SK-N-SH treated with all-trans-retinoic acid at 6 μM for 48 hours (cell line): Measurements from ENCODE around the gene ANAPC2.

Source experiments
- ATAC-seq: fragments of 200-7000 bp; cut with Tn5 transposase; 3 replicates; pipeline ENCODE4 v1.9.1; 2020; ENCODE audit warnings: mild to moderate bottlenecking, moderate library complexity
- ARNTL ChIP-seq: fragments of 450-650 bp; formaldehyde crosslinking; IDR thresholded peaks from 2 replicates; pipeline ENCODE4 v1.5.0; 2020; ENCODE audit warnings: low read depth, mild to moderate bottlenecking, moderate library complexity, borderline replicate concordance
- BACH2 ChIP-seq: fragments of 250-450 bp; sonication (Bioruptor Pico); IDR thresholded peaks from 2 replicates; pipeline ENCODE4 v1.9.0; 2021; ENCODE audit warnings: mild to moderate bottlenecking, borderline replicate concordance
- CREB5 ChIP-seq: fragments of 250-450 bp; sonication (Bioruptor Pico); IDR thresholded peaks from 2 replicates; pipeline ENCODE4 v1.5.1; 2020; ENCODE audit warnings: low read depth, mild to moderate bottlenecking, moderate library complexity
- CSDC2 ChIP-seq: fragments of 250-450 bp; sonication (Bioruptor Pico); IDR thresholded peaks from 2 replicates; pipeline ENCODE4 v1.5.0; 2020; ENCODE audit warnings: mild to moderate bottlenecking, moderate library complexity
- OSR1 ChIP-seq: fragments of 250-450 bp; sonication (Bioruptor Pico); IDR thresholded peaks from 2 replicates; pipeline ENCODE4 v1.8.0; 2022; ENCODE audit warnings: moderate library complexity, mild to moderate bottlenecking, inconsistent platforms
- PPARA ChIP-seq: fragments of 250-450 bp; sonication (Bioruptor Pico); IDR thresholded peaks from 2 replicates; pipeline ENCODE4 v1.5.0; 2020; ENCODE audit warnings: mild to moderate bottlenecking, borderline replicate concordance
- RARB ChIP-seq: fragments of 250-450 bp; sonication (Bioruptor Pico); IDR thresholded peaks from 2 replicates; pipeline ENCODE4 v1.8.0; 2021; ENCODE audit warnings: mild to moderate bottlenecking, moderate library complexity
- SNAI2 ChIP-seq: fragments of 250-450 bp; sonication (Bioruptor Pico); IDR thresholded peaks from 2 replicates; pipeline ENCODE4 v1.5.0; 2020; ENCODE audit warnings: mild to moderate bottlenecking, moderate library complexity
- TCF4 ChIP-seq: fragments of 250-450 bp; sonication (Bioruptor Pico); IDR thresholded peaks from 2 replicates; pipeline ENCODE4 v1.8.0; 2021; ENCODE audit warnings: mild to moderate bottlenecking, moderate library complexity, borderline replicate concordance
- ZC3H10 ChIP-seq: fragments of 250-450 bp; sonication (Bioruptor Pico); IDR thresholded peaks from 2 replicates; pipeline ENCODE4 v1.5.1; 2021; ENCODE audit warnings: mild to moderate bottlenecking, moderate library complexity
- ZFP3 ChIP-seq: fragments of 250-450 bp; sonication (Bioruptor Pico); IDR thresholded peaks from 2 replicates; pipeline ENCODE4 v1.5.0; 2020; ENCODE audit warnings: mild to moderate bottlenecking, moderate library complexity
- ZFP30 ChIP-seq: fragments of 450-650 bp; formaldehyde crosslinking; IDR thresholded peaks from 2 replicates; pipeline ENCODE4 v1.5.0; 2022; ENCODE audit warnings: mild to moderate bottlenecking, moderate library complexity
- ZNF565 ChIP-seq: fragments of 450-650 bp; formaldehyde crosslinking; conservative IDR thresholded peaks from 2 replicates; pipeline ENCODE4 v1.5.0; 2020; ENCODE audit warnings: low read depth, mild to moderate bottlenecking, moderate library complexity
- ZNF70 ChIP-seq: fragments of 450-650 bp; formaldehyde crosslinking; IDR thresholded peaks from 2 replicates; pipeline ENCODE4 v1.5.0; 2020; ENCODE audit warnings: mild to moderate bottlenecking, moderate library complexity
- ZNF8 ChIP-seq: fragments of 450-650 bp; formaldehyde crosslinking; IDR thresholded peaks from 2 replicates; pipeline ENCODE4 v1.5.0; 2020; ENCODE audit warnings: mild to moderate bottlenecking, moderate library complexity
- TF ChIP-seq, protein P1 (sequence below): fragments of 250-450 bp; sonication (Bioruptor Pico); IDR thresholded peaks from 2 replicates; pipeline ENCODE4 v1.8.0; 2021; ENCODE audit warnings: low read depth, mild to moderate bottlenecking, moderate library complexity, borderline replicate concordance
- TF ChIP-seq, protein P2 (sequence below): fragments of 250-450 bp; sonication (Bioruptor Pico); IDR thresholded peaks from 2 replicates; pipeline ENCODE4 v1.8.0; 2020; ENCODE audit warnings: mild to moderate bottlenecking, moderate library complexity, borderline replicate concordance
- TF ChIP-seq, protein P3 (sequence below): fragments of 250-450 bp; sonication (Bioruptor Pico); IDR thresholded peaks from 2 replicates; pipeline ENCODE4 v1.5.0; 2020; ENCODE audit warnings: mild to moderate bottlenecking, moderate library complexity

The ANAPC2 gene

DNA sequence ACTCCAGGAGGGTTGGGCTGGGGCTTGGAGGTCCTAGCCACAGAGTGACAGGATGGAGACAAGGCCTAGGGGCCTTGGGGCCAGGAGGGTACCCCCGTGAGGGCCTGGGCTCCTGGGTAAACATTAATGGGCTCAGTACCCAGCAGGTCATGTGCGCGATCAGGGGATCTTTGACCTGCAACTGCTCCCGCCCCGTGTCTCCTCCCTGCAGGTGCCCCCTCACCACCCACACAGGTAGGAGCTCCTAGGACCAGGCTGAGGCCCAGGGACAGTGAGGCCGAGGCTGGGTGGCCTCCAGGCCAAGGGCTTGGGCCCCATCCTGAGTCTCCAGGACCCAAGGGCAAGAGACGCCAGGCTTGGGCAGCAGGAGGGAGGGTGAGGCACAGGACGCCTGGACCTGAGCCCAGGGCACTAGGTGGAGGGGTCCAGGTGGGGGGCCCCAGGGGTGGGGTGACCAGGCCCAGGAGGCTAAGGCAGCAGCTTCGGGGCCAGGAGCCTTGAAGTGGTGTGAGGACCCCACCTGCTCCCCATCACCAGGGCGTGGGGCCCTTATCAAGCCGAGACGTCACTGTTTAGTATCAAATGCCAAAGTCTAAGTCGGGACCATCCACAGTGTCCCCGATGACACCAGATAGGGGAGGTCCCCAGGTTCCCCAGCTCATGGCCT, 42.5 kb upstream of the ANAPC2 start, which contains the start of gene SLC34A3:
Gene SLC34A3 (plus strand): TSS at position 197 of the 667 bp plus-strand sequence. CDS start 802 bp downstream, outside the sequence.
- no peak for ATAC-seq
- TF ChIP-seq BACH2 (CRISPR knock-in tag) (no peak), ZC3H10 (CRISPR knock-in tag) (no peak), TCF4 (CRISPR knock-in tag) (no peak), SNAI2 (no peak), RARB (CRISPR knock-in tag) (no peak), ZFP30 (CRISPR knock-in tag) (no peak), ARNTL (CRISPR knock-in tag) (no peak), ZNF70 (no peak), PPARA (CRISPR knock-in tag) (no peak), ZFP3 (CRISPR knock-in tag) (no peak), CSDC2 (no peak), CREB5 (CRISPR knock-in tag) (no peak), ZNF8 (CRISPR knock-in tag) (no peak), OSR1 (no peak)
- TF ChIP-seq, protein P1, sequence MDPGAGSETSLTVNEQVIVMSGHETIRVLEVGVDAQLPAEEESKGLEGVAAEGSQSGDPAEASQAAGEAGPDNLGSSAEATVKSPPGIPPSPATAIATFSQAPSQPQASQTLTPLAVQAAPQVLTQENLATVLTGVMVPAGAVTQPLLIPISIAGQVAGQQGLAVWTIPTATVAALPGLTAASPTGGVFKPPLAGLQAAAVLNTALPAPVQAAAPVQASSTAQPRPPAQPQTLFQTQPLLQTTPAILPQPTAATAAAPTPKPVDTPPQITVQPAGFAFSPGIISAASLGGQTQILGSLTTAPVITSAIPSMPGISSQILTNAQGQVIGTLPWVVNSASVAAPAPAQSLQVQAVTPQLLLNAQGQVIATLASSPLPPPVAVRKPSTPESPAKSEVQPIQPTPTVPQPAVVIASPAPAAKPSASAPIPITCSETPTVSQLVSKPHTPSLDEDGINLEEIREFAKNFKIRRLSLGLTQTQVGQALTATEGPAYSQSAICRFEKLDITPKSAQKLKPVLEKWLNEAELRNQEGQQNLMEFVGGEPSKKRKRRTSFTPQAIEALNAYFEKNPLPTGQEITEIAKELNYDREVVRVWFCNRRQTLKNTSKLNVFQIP (CRISPR knock-in tag) = no peak
- TF ChIP-seq, protein P2, sequence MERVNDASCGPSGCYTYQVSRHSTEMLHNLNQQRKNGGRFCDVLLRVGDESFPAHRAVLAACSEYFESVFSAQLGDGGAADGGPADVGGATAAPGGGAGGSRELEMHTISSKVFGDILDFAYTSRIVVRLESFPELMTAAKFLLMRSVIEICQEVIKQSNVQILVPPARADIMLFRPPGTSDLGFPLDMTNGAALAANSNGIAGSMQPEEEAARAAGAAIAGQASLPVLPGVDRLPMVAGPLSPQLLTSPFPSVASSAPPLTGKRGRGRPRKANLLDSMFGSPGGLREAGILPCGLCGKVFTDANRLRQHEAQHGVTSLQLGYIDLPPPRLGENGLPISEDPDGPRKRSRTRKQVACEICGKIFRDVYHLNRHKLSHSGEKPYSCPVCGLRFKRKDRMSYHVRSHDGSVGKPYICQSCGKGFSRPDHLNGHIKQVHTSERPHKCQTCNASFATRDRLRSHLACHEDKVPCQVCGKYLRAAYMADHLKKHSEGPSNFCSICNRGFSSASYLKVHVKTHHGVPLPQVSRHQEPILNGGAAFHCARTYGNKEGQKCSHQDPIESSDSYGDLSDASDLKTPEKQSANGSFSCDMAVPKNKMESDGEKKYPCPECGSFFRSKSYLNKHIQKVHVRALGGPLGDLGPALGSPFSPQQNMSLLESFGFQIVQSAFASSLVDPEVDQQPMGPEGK (CRISPR knock-in tag) = no peak

- TF ChIP-seq, protein P3, sequence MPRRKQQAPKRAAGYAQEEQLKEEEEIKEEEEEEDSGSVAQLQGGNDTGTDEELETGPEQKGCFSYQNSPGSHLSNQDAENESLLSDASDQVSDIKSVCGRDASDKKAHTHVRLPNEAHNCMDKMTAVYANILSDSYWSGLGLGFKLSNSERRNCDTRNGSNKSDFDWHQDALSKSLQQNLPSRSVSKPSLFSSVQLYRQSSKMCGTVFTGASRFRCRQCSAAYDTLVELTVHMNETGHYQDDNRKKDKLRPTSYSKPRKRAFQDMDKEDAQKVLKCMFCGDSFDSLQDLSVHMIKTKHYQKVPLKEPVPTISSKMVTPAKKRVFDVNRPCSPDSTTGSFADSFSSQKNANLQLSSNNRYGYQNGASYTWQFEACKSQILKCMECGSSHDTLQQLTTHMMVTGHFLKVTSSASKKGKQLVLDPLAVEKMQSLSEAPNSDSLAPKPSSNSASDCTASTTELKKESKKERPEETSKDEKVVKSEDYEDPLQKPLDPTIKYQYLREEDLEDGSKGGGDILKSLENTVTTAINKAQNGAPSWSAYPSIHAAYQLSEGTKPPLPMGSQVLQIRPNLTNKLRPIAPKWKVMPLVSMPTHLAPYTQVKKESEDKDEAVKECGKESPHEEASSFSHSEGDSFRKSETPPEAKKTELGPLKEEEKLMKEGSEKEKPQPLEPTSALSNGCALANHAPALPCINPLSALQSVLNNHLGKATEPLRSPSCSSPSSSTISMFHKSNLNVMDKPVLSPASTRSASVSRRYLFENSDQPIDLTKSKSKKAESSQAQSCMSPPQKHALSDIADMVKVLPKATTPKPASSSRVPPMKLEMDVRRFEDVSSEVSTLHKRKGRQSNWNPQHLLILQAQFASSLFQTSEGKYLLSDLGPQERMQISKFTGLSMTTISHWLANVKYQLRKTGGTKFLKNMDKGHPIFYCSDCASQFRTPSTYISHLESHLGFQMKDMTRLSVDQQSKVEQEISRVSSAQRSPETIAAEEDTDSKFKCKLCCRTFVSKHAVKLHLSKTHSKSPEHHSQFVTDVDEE (CRISPR knock-in tag) = no peak
- TF ChIP-seq CSDC2 (no peak), ZNF565 (CRISPR knock-in tag) (no peak), ZNF8 (CRISPR knock-in tag) (no peak), CREB5 (CRISPR knock-in tag) (no peak), TCF4 (CRISPR knock-in tag) (no peak)
- no peak for ATAC-seq
These were observed 41.7 kb upstream of the ANAPC2 start for GRCh38 chr9:137229903-137230704.
